ENCODE results near the gene SPACA5.
"Not testable (repeated sequence)": the region's sequence is repeated elsewhere in the genome, so short reads cannot be mapped to it uniquely, and the experiment has no call there.

The SPACA5 gene

GRCh38 chrX:48006688-48007087 lies at the start of gene SPACA5:
Gene SPACA5 (plus strand): TSS chrX:48006988. CDS start chrX:48007803, 815 bp downstream.
- DNase-seq = not testable (repeated sequence)

GRCh38 chrX:47958206-47958605 lies 48.6 kb upstream of the SPACA5 start:
- not testable (repeated sequence) for DNase-seq

- peak; percentile 19 for DNase-seq
These were observed 47.9 kb upstream of the SPACA5 start for GRCh38 chrX:47958761-47959342.

- no peak for DNase-seq
These were observed 46.4 kb upstream of the SPACA5 start for GRCh38 chrX:47960406-47960805.

- not testable (repeated sequence) for DNase-seq
These were observed 45.0 kb upstream of the SPACA5 start for GRCh38 chrX:47961830-47962229.

GRCh38 chrX:47965526-47965925 lies 41.3 kb upstream of the SPACA5 start:
- DNase-seq = not testable (repeated sequence)

GRCh38 chrX:47973235-47973634 lies 33.6 kb upstream of the SPACA5 start:
- DNase-seq = no peak

- DNase-seq = no peak
These were observed 30.3 kb upstream of the SPACA5 start for GRCh38 chrX:47976254-47977151.

- no peak for DNase-seq
These were observed 15.3 kb upstream of the SPACA5 start for GRCh38 chrX:47991263-47992094.

- no peak for DNase-seq
These were observed 14.8 kb upstream of the SPACA5 start for GRCh38 chrX:47992095-47992380.

GRCh38 chrX:47992669-47993068 lies 14.1 kb upstream of the SPACA5 start:
- no peak for DNase-seq

- no peak for DNase-seq
These were observed 5.5 kb upstream of the SPACA5 start for GRCh38 chrX:48001260-48001659.

GRCh38 chrX:48002319-48002718 lies 4.5 kb upstream of the SPACA5 start:
- no peak for DNase-seq

GRCh38 chrX:48002929-48003328 lies 3.9 kb upstream of the SPACA5 start:
- DNase-seq = no peak

GRCh38 chrX:48003367-48003757 lies 3.4 kb upstream of the SPACA5 start:
- peak; percentile 9 for DNase-seq

- DNase-seq = peak; percentile 90
These were observed 2.9 kb upstream of the SPACA5 start, which contains the start of gene ZNF182 for GRCh38 chrX:48003758-48004457. Gene ZNF182 (minus strand): TSS chrX:48003989. CDS start chrX:48002609, 1,380 bp downstream.

GRCh38 chrX:48009445-48009960 lies 2.7 kb downstream of the SPACA5 start:
- DNase-seq = not testable (repeated sequence)

- DNase-seq = not testable (repeated sequence)
These were observed 10.0 kb downstream of the SPACA5 start for GRCh38 chrX:48016583-48017310.

- not testable (repeated sequence) for DNase-seq
These were observed 13.1 kb downstream of the SPACA5 start for GRCh38 chrX:48019892-48020291.

GRCh38 chrX:48020472-48020871 lies 13.7 kb downstream of the SPACA5 start:
- DNase-seq = peak; percentile 38

GRCh38 chrX:48021026-48021900 lies 14.5 kb downstream of the SPACA5 start:
- DNase-seq = peak; percentile 83

Data from activated naive CD4-positive, alpha-beta T cell treated with anti-CD3 and anti-CD28 coated beads, Interleukin-2, amount 50 U/mL, for 16 hours (primary cell).